H1 (cell line): ENCODE data around the gene ZMIZ1. TPM values are rescaled to one million over a fixed set of nuclear protein-coding genes. Genes with fewer than 3 reads are reported as not detected.

Experiments
- CBX5 ChIP-seq: fragments of 300-800, 300-1000 bp; sonication (generic); IDR thresholded peaks from 2 replicates; pipeline ENCODE4 v1.7.1; 2016; ENCODE audit warnings: antibody characterized with exemption, low read length, low read depth
- HDAC2 ChIP-seq, 2 experiments: fragments of 300-600 bp in 1 of 2; sonication (generic) in 1 of 2; IDR thresholded peaks; 2 replicates each; pipeline ENCODE4 v1.6.1; 2011 to 2012; ENCODE audit warnings: low read depth in 2 of 2, low read length in 2 of 2, mild to moderate bottlenecking in 2 of 2, moderate library complexity in 2 of 2, borderline replicate concordance in 1 of 2, inconsistent platforms in 1 of 2
- RAD21 ChIP-seq, 2 experiments: IDR thresholded peaks in 1 of 2; conservative IDR thresholded peaks in 1 of 2; 2 replicates each; pipeline ENCODE4 v1.6.1; 2011; ENCODE audit warnings: low read depth in 2 of 2, low read length in 2 of 2, improper control_type of control experiment in 1 of 2, inconsistent platforms in 1 of 2, mild to moderate bottlenecking in 1 of 2, moderate library complexity in 1 of 2
- RFX5 ChIP-seq: IDR thresholded peaks from 2 replicates; pipeline ENCODE4 v1.6.1; 2011; ENCODE audit warnings: low read depth, low read length, improper control_type of control experiment, borderline replicate concordance
- SP2 ChIP-seq: IDR thresholded peaks from 2 replicates; pipeline ENCODE4 v1.6.1; 2012; ENCODE audit warnings: mild to moderate bottlenecking, low read length, inconsistent platforms
- SP4 ChIP-seq: IDR thresholded peaks from 2 replicates; pipeline ENCODE4 v1.6.1; 2012; ENCODE audit warnings: low read length, inconsistent platforms
- TCF12 ChIP-seq: IDR thresholded peaks from 2 replicates; pipeline ENCODE4 v1.6.1; 2011; ENCODE audit warnings: low read depth, mild to moderate bottlenecking, low read length
- ZNF274 ChIP-seq: IDR thresholded peaks from 2 replicates; pipeline ENCODE4 v1.7.0; 2012; ENCODE audit warnings: low read length, borderline replicate concordance; ENCODE audit errors: extremely low read depth
- polyA plus RNA-seq, 7 experiments: library from polyadenylated mRNA; depleted of rRNA in 3 of 7; stranded (reverse) in 5 of 7; unstranded in 2 of 7; fragments of >200 nt in 5 of 7; fragments of 200-250 nt in 2 of 7; gene quantifications; 1 replicate in 5 of 7; 2 replicates in 1 of 7; 4 replicates in 1 of 7; pipeline versions ENCODE4 v1.2.1 to v1.2.3, GENCODE V29; 2011 to 2013; ENCODE audit warnings: missing spikeins in 2 of 7, mixed read lengths in 2 of 7
- total RNA-seq: library from RNA; stranded (reverse); fragmentation: NEBNext Ultra II Directional; extraction: Animal tissue kit (Norgen Biotek cat#: 25700); gene quantifications from 2 replicates; pipeline ENCODE4 v1.2.1, GENCODE V29; 2021
- TF ChIP-seq, protein P1 (sequence below): IDR thresholded peaks from 2 replicates; pipeline ENCODE4 v1.6.1; 2012; ENCODE audit warnings: inconsistent platforms

ZMIZ1 gene
- total and polyA plus RNA-seq, 2 of the 8 experiments (the other 6 are each of a cell fraction or from before 2014, with no cell fraction given) = 8.1 to 28.0 TPM

DNA sequence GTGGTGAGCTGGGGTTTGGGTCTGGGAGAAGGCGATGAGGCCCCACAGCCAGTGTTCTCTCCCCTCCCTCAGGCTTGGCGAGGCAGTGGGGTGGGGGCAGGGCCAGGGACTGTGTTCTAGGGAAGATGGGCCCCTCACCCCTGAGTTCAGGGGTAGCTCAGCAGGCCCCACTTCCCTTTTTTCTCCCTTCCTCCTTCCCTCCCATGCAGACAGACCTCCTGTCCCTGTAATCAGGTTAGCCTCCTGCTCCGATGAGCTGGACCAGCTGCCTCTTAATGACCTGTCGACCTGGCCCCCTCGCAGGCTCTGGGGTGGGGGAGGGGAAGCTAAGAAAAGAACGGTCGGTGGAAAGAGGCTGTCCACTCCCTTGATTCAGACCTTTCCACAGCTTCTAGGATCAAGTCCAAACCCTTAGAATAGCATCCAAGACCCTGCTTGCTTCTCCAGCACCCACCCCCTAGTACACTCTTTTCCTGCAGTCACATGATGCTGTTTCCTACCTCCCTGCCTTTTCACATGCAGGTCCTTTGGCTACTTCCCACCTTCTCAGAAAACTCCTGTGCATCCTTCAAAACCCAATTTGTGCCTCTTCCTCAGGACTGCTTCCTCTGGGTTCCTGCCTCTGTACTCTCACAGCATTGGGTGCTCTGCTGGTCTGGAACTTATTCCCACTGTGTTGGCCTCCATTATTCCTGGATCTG is 64.1 kb downstream of the ZMIZ1 start (continued):
- TF ChIP-seq CBX5 (no peak), SP4 (no peak), SP2 (no peak), RFX5 (no peak), RAD21 (IDR thresholded peaks at IDR 0.05 in 1 of 2, conservative IDR thresholded peaks at IDR 0.05 in 1 of 2; ENCODE audit: low read depth in 2 of 2, low read length in 2 of 2) (no peak), TCF12 (no peak), ZNF274 (no peak), HDAC2 (IDR thresholded peaks at IDR 0.05; ENCODE audit: borderline replicate concordance in 1 of 2, low read depth in 2 of 2, low read length in 2 of 2) (no peak)
- TF ChIP-seq, protein P1, sequence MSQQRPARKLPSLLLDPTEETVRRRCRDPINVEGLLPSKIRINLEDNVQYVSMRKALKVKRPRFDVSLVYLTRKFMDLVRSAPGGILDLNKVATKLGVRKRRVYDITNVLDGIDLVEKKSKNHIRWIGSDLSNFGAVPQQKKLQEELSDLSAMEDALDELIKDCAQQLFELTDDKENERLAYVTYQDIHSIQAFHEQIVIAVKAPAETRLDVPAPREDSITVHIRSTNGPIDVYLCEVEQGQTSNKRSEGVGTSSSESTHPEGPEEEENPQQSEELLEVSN = no peak
